H9 (cell line): ENCODE data around the gene PDF. TPM values are rescaled to one million over a fixed set of nuclear protein-coding genes. Genes with fewer than 3 reads are reported as not detected.

Source experiments
- DNase-seq: peaks from one replicate; pipeline ENCODE4 v3.0.0-alpha.2; 2017
- H2AFZ ChIP-seq: one replicate; pipeline ENCODE4 v1.6.1; 2013; ENCODE audit warnings: mild to moderate bottlenecking, low read length, control low read depth, moderate library complexity
- H2AK5ac ChIP-seq: 2 replicates; pipeline ENCODE4 v1.6.1; 2013; ENCODE audit warnings: low read length, control low read depth, mixed read lengths; ENCODE audit not compliant: insufficient read length
- H2BK120ac ChIP-seq: one replicate; pipeline ENCODE4 v1.6.1; 2013; ENCODE audit warnings: low read depth, mild to moderate bottlenecking, low read length, control low read depth, inconsistent platforms; ENCODE audit not compliant: poor library complexity, severe bottlenecking
- H2BK12ac ChIP-seq: 2 replicates; pipeline ENCODE4 v1.6.1; 2013; ENCODE audit warnings: low read length, control low read depth, mixed read lengths, low read depth; ENCODE audit not compliant: insufficient read length
- H2BK15ac ChIP-seq: 2 replicates; pipeline ENCODE4 v1.6.1; 2013; ENCODE audit warnings: low read depth, low read length, control low read depth
- H2BK20ac ChIP-seq: one replicate; pipeline ENCODE4 v1.6.1; 2013; ENCODE audit warnings: low read depth, mild to moderate bottlenecking, low read length, control low read depth, inconsistent platforms; ENCODE audit not compliant: poor library complexity, severe bottlenecking
- H2BK5ac ChIP-seq: 2 replicates; pipeline ENCODE4 v1.6.1; 2013; ENCODE audit warnings: low read length, control low read depth, mixed read lengths; ENCODE audit not compliant: insufficient read length
- H3K14ac ChIP-seq: 2 replicates; pipeline ENCODE4 v1.6.1; 2013; ENCODE audit warnings: low read length, control low read depth; ENCODE audit not compliant: insufficient read depth
- H3K18ac ChIP-seq: 2 replicates; pipeline ENCODE4 v1.6.1; 2013; ENCODE audit warnings: low read depth, mild to moderate bottlenecking, mixed read lengths, low read length, control low read depth; ENCODE audit not compliant: insufficient read length
- H3K23ac ChIP-seq: 2 replicates; pipeline ENCODE4 v1.6.1; 2013; ENCODE audit warnings: low read length, control low read depth, mixed read lengths, low read depth; ENCODE audit not compliant: insufficient read length
- H3K23me2 ChIP-seq: 2 replicates; pipeline ENCODE4 v1.6.1; 2013; ENCODE audit warnings: low read depth, mild to moderate bottlenecking, mixed read lengths, low read length, control low read depth; ENCODE audit not compliant: insufficient read length, poor library complexity, severe bottlenecking
- H3K27ac ChIP-seq: 2 replicates; pipeline ENCODE4 v1.5.1; 2013; ENCODE audit warnings: low read length, control low read depth, mixed read lengths, low read depth; ENCODE audit not compliant: insufficient read length
- H3K27me3 ChIP-seq: 2 replicates; pipeline ENCODE4 v1.6.1; 2013; ENCODE audit warnings: low read length, control low read depth, inconsistent platforms; ENCODE audit not compliant: insufficient read depth
- H3K4ac ChIP-seq: 2 replicates; pipeline ENCODE4 v1.6.1; 2013; ENCODE audit warnings: low read depth, mild to moderate bottlenecking, control low read depth, inconsistent platforms, low read length, moderate library complexity
- H3K4me1 ChIP-seq: 2 replicates; pipeline ENCODE4 v1.6.1; 2013; ENCODE audit warnings: low read length, control low read depth, inconsistent platforms; ENCODE audit not compliant: insufficient read depth
- H3K4me2 ChIP-seq: 2 replicates; pipeline ENCODE4 v1.6.1; 2013; ENCODE audit warnings: low read length, control low read depth, mixed read lengths; ENCODE audit not compliant: insufficient read length, insufficient read depth
- H3K56ac ChIP-seq: 2 replicates; pipeline ENCODE4 v1.6.1; 2013; ENCODE audit warnings: low read depth, mild to moderate bottlenecking, mixed read lengths, low read length, control low read depth; ENCODE audit not compliant: insufficient read length
- H3K79me1 ChIP-seq: 2 replicates; pipeline ENCODE4 v1.6.1; 2013; ENCODE audit warnings: low read depth, mild to moderate bottlenecking, moderate library complexity, low read length, control low read depth, inconsistent platforms; ENCODE audit not compliant: insufficient read depth, poor library complexity, severe bottlenecking
- H3K79me2 ChIP-seq: 2 replicates; pipeline ENCODE4 v1.6.1; 2013; ENCODE audit warnings: low read length, control low read depth, inconsistent platforms; ENCODE audit not compliant: insufficient read depth
- H3K9ac ChIP-seq: 2 replicates; pipeline ENCODE4 v1.6.1; 2013; ENCODE audit warnings: low read length, control low read depth, mixed read lengths; ENCODE audit not compliant: insufficient read length; ENCODE audit errors: extremely low read depth
- H3K9me3 ChIP-seq: one replicate; pipeline ENCODE4 v1.6.1; 2013; ENCODE audit warnings: low read depth, low read length, inconsistent platforms; ENCODE audit not compliant: control insufficient read depth
- H3T11ph ChIP-seq: one replicate; pipeline ENCODE4 v1.6.1; 2013; ENCODE audit warnings: mild to moderate bottlenecking, low read length, control low read depth, inconsistent platforms
- H4K20me1 ChIP-seq: one replicate; pipeline ENCODE4 v1.6.1; 2013; ENCODE audit not compliant: control insufficient read depth, insufficient read length, insufficient read depth
- H4K5ac ChIP-seq: 2 replicates; pipeline ENCODE4 v1.6.1; 2013; ENCODE audit warnings: low read depth, mild to moderate bottlenecking, mixed read lengths, low read length, control low read depth; ENCODE audit not compliant: insufficient read length
- H4K8ac ChIP-seq: replicated peaks from 2 replicates; pipeline ENCODE4 v1.6.1; 2013; ENCODE audit warnings: low read length, control low read depth, mixed read lengths, low read depth; ENCODE audit not compliant: insufficient read length
- H4K91ac ChIP-seq: 2 replicates; pipeline ENCODE4 v1.6.1; 2013; ENCODE audit warnings: low read depth, mild to moderate bottlenecking, moderate library complexity, mixed read lengths, low read length, control low read depth; ENCODE audit not compliant: insufficient read length
- H3K27ac Mint-ChIP-seq, 3 experiments: 2 replicates in 2 of 3; 3 replicates in 1 of 3; pipeline ENCODE4 v1.8.0; 2020 to 2021; ENCODE audit warnings: mixed read lengths in 3 of 3, mild to moderate bottlenecking in 1 of 3, moderate library complexity in 1 of 3
- H3K27me3 Mint-ChIP-seq: 2 replicates; pipeline ENCODE4 v1.8.0; 2021; ENCODE audit warnings: low read depth, mild to moderate bottlenecking, moderate library complexity, mixed read lengths
- H3K36me3 Mint-ChIP-seq, 3 experiments: 2 replicates in 2 of 3; 3 replicates in 1 of 3; pipeline ENCODE4 v1.8.0; 2020 to 2021; ENCODE audit warnings: low read depth in 3 of 3, mixed read lengths in 3 of 3; ENCODE audit not compliant: insufficient read depth in 1 of 3
- H3K4me1 Mint-ChIP-seq, 2 experiments: 2 replicates each; pipeline ENCODE4 v1.8.0; 2020; ENCODE audit warnings: mixed read lengths in 2 of 2
- H3K4me3 Mint-ChIP-seq, 2 experiments: 2 replicates in 1 of 2; 3 replicates in 1 of 2; pipeline ENCODE4 v1.8.0; 2020 to 2021; ENCODE audit warnings: mild to moderate bottlenecking in 2 of 2, mixed read lengths in 2 of 2, moderate library complexity in 1 of 2
- H3K9me3 Mint-ChIP-seq, 2 experiments: 2 replicates in 1 of 2; 3 replicates in 1 of 2; pipeline ENCODE4 v1.8.0; 2020; ENCODE audit warnings: mild to moderate bottlenecking in 2 of 2, mixed read lengths in 2 of 2, moderate library complexity in 1 of 2
- CTCF ChIP-seq: fragments of 200-600 bp; sonication (generic); conservative IDR thresholded peaks from 3 replicates; pipeline ENCODE4 v1.8.0; 2021; ENCODE audit warnings: antibody characterized with exemption, mild to moderate bottlenecking
- WGBS: extraction: QIAGEN DNeasy Blood & Tissue Kit; methylation state at CpG from one replicate; pipeline ENCODE4 v1.1.7; 2013; ENCODE audit warnings: missing lambda C conversion rate, low lambda C conversion rate, mixed read lengths; ENCODE audit not compliant: insufficient read length; ENCODE audit errors: extremely low coverage; 5-methylcytosine and 5-hydroxymethylcytosine counted together
- total RNA-seq: library from RNA; stranded (reverse); gene quantifications from 2 replicates; pipeline ENCODE4 v1.2.1, GENCODE V29; 2021

The PDF gene
- total RNA-seq, 1 experiment from 2014 or later: 36.4 TPM

GRCh38 chr16:69283851-69284250 is 46.5 kb downstream of the PDF start:
- Histone ChIP-seq H4K8ac (no peak overlapping the region), H2AFZ (no peak overlapping the region), H3K4ac (no peak overlapping the region), H3K18ac (no peak overlapping the region), H3K4me1 (no peaks in the 10 kb centered on the region), H3K56ac (no peak overlapping the region), H2BK120ac (no peak overlapping the region), H4K20me1 (no peaks in the 10 kb centered on the region), H2BK20ac (no peak overlapping the region), H3K79me1 (no peaks in the 10 kb centered on the region), H3K23ac (no peak overlapping the region), H2AK5ac (no peak overlapping the region), H3K14ac (no peak overlapping the region), H3K27me3 (no peaks in the 10 kb centered on the region), H2BK15ac (no peak overlapping the region), H3K9me3 (no peaks in the 10 kb centered on the region), H3K23me2 (no peaks in the 10 kb centered on the region), H4K5ac (no peak overlapping the region), H2BK5ac (no peak overlapping the region), H3K9ac (no peak overlapping the region), H3K79me2 (no peaks in the 10 kb centered on the region), H3K4me2 (no peak overlapping the region), H2BK12ac (no peak overlapping the region), H3K27ac (no peak overlapping the region), H4K91ac (no peak overlapping the region), H3T11ph (no peak overlapping the region)
- peaks cover 0 to 10% (median 7%) of the 10 kb centered on the region in 3 experiments; a peak in 5 of 7 replicates for H3K36me3 Mint-ChIP-seq
- no peak for DNase-seq
- H3K4me1 Mint-ChIP-seq: no peaks in the 10 kb centered on the region
- no peak overlapping the region for H3K27ac Mint-ChIP-seq
- no peaks in the 10 kb centered on the region for H3K9me3 Mint-ChIP-seq
- H3K27me3 Mint-ChIP-seq: no peaks in the 10 kb centered on the region
- no CpG with 5 or more reads among the region's 4 CpGs for WGBS
- H3K4me3 Mint-ChIP-seq: no peak overlapping the region
- TF ChIP-seq CTCF: no peak
